GM10847 (cell line): ENCODE results near the gene CEP290.

ENCODE experiments used
- POLR2A ChIP-seq: IDR thresholded peaks from 2 replicates; pipeline ENCODE4 v1.6.1; 2011; ENCODE audit not compliant: insufficient read length; ENCODE audit errors: extremely low read depth

CEP290 gene

DNA sequence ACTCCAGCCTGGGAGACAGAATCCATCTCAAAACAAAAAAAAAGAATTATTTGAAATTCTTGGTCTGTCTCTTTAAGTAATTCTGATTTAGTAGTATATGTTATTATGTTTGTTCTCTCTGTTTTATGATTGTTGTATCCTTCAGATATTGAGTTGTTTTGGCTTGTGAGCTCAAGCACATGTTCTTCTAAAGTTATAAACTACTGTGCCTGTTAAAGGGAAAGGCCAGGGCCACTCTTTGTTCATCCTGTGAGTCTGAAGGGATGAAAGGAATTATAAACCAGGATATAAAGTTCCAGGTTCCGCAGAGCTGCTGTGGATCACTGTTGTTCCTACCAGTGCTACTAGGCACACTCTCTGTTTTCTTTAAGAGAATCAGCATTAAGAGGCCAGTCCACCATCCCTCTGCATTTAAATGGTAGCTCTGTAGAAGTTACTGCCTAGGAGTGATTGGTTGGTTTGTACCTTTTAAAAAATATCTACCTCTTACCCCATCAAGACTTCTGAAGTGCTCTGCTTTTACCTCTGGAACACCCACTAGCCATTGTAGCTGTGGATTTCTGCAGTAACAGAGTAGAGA lies 14.3 kb upstream of the CEP290 start:
- no peak for TF ChIP-seq POLR2A

DNA sequence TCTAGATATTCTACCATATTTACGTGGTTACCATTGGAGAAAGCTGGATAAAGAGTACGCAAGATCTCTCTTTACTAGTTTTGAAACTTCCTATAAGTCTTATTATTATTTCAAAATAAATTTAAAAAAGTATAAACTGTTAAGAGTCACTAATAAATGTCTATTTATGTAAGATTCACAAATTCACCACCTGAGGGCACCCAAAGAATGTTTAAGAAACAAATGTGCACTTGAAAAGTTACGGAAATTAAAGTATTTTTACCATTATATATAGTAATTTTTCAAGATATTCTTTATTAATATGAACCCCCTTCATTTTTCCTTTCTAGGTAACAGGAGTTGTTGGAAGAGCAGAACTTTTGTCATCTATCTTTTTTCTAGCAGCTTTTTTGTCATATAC lies 12.1 kb upstream of the CEP290 start:
- TF ChIP-seq POLR2A = no peak

DNA sequence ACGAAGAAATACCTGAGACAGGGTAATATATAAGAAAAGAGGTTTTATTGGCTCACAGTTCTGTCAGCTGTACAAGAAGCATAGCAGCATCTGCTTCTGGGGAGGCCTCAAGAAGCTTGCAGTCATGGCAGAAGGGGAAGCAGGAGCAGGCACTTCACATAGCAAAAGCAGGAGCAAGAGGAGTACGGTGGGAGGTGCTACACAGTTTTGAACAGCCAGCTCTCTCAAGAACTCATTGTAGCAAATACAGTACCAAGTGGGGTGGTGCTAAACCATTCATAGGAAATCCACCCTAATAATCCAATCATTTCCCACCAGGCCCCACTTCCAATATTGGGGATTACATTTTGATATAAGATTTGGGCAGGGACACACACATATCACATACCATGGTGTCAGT lies 8.2 kb upstream of the CEP290 start:
- no peak for TF ChIP-seq POLR2A

DNA sequence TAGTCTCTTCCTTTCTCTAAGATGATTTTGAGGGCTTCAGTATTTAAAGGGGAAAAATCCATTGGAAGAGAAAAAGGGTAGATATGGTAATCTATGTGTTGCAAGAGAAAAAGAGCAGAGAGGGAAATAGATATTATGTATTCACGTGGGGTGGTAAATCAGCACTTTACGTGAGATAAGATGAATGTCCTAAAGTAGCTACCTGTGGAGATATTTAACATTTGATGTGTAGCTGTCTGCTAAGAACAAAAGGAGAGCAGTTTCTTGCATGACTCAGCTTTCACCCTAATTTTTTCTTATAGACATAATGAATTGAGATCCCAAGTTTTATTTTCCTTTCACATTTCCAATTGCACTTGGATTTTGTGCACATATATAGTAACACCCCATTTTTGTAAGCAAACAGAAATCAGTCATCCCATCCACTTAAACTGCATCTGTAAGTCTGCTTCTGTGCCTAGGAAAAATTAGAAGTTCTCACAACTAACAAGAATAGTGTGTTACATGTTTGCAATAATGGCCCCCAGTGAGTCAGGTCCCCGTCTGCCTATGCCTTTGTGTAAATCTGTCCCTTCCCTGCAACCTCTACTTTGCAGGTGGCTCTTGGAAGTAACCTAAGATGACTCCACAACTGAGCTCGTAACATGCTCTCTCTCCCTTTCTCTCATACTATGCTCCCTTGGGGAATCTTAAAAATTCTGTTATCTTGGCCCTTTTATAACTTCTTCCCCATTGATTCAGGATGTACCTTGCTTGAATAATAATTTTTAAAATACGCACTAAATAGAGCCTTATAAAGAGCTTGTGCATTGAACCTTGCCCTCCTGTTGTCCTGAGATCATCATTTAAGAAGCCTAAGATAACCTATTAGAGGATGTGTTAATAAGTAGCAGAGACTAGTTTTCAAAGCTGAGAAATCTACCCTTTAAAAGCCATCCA lies 3.9 kb upstream of the CEP290 start:
- no peak for TF ChIP-seq POLR2A

DNA sequence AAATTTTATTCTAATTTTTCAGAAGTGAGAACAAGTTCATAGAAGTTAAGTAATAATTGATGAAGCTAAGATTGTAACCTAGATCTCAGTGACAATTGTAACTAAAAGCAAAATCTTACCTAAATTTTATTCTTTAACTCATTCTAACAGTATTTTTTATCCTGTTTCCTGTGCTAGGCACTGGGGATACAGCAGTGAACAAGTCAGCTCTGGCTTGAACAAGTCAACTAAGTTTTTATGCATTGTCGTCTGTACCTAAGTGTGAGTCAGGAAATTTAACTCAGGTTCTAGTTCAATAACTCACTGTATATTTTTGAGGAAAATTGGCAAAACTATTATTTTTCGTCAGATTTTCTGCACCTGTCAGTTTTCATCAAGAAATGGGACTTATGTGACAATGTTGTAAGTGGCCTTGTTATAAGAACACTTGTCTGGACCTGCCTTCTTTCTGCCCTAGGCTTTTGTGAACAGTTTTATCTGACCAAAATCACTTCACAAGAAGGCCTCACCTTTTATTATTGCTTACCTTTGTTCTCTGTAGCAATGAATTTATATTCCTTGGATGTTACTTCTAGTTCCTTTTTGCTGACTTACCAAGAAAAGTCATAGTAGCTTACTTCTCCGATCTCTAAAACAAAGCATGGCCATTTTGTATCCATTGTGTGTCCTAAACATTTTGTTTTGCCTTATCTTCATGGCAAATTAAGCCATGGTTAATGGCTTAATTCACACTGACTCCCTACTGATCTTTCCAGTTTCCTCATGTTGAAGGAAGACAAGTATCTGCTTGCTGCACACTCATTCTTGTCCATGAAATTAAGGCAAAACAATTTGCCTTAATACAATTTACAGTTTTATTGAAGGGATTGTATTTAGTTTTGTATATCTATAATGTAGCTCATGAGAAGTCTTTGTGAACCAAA lies 2.9 kb upstream of the CEP290 start:
- TF ChIP-seq POLR2A = no peak

DNA sequence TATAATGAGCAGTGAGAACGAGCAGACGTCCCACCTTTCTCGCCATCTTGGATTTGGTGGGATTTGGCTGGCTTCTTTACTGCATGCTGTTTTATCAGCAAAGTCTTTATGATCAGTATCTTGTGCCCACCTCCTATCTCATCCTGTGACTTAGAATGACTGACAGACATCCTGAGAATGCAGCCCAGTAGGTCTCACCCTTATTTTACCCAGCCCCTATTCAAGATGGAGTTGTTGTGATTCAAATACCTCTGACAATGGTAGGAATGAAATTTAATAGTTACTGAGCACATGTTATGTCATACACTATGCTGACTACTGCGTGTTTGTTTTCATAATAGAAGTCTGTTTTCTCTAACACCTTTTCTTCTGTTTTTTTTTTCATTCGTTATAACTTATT lies 2.1 kb upstream of the CEP290 start:
- no peak for TF ChIP-seq POLR2A

DNA sequence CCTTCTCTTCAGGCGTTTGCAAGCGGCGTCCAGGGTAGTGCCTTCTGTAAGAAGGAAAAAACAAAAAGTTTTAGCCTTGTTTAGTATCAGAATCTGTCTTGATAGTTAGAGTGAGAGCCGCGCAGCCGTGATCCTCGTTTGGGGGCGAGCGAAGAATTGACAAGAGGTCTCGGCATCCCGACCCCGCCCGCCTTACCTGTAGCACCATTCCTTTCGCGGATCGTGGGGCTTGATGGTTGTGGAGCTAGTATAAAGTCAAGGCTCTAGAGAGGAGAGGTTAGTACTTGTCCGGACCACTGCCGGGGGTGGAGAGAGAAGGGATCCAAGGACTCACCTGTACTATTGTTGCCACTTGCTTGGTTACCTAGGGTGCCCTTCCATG lies 713 bp upstream of the CEP290 start:
- TF ChIP-seq POLR2A = no peak

DNA sequence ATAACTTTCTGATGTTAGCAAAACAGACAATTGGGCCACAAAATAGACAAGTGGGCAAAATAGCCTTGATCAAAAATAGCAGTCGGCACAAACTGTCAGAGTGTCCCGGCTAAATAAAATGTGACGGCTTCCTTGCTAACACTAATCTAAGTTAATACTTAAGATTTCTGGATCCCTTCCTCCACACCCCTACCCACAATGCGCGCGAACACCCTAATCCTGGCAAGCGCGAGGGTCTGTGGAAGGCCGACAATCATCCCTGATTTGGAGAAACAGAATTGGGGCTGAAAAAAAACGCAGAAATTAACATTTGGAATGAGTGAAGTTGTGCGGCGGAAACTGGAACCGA lies 489 bp downstream of the CEP290 start:
- no peak for TF ChIP-seq POLR2A

DNA sequence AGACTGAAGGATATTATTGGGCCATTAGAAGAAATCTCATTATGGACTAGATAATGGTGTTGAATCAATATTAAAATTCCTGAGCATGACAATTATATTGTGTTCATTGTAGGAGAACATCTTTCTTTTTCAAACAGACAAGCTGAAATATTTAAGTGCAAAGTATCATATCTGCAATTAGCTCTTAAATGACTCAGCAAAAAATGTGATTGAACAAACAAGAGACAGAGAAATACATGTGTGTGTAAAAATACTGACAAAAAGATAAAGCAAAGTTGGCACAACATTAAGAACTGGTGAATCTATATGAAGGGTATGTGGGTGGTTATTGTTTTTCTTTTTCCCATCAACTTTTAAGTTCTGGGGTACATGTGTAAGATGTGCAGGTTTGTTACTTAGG lies 9.5 kb downstream of the CEP290 start:
- no peak for TF ChIP-seq POLR2A

DNA sequence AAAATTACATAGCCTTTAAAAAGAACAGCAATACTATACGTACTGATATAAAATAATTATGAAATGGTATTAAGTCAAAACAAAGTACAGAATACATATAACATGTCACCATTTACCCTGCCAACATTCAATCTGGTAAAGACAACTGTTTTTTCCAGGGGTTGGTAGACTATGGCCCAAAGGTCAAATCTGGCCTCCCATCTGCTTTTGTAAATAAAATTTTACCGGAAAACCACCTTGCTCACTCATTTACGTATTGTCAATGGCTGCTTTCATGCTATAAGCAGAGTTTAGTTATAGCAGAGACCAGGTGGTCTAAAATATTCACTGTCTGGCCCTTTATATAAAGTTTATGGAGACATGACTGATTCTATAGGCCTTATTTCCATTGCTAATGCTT lies 14.0 kb downstream of the CEP290 start:
- TF ChIP-seq POLR2A = no peak

DNA sequence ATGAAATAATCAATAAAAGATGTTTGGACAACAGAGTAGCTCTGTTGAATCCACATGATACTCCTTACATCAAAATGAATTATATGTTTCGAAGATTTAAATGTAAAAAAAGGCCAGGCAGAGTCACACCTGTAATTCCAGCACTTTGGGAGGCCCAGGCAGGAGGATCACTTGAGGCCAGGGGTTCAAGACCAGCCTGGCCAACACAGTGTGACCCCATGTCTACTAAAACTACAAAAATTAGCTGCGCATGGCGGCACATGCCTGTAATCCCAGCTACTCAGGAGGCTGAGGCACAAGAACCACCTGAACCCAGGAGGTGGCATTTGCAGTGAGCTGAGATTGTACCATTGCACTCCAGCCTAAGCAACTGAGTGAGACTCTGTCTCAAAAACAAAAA lies 14.8 kb downstream of the CEP290 start:
- TF ChIP-seq POLR2A = no peak

DNA sequence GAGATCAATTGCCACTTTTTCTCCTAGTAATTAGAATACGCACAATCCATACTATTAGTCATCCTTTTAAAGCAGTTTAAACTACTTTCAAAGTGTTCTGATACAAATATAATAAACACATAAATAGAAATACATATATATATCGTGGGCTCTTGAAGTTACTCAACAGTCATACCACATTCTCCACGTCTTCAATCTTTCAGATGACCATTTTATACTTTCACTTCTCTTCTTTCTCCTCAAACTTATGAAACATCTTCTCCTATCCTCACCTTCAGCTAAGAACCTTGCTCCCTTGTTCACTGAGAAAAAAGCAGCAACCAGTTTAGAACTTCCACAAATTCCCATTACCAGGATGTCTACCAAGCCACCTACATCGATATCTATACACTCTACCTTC lies 19.2 kb downstream of the CEP290 start:
- no peak for TF ChIP-seq POLR2A

DNA sequence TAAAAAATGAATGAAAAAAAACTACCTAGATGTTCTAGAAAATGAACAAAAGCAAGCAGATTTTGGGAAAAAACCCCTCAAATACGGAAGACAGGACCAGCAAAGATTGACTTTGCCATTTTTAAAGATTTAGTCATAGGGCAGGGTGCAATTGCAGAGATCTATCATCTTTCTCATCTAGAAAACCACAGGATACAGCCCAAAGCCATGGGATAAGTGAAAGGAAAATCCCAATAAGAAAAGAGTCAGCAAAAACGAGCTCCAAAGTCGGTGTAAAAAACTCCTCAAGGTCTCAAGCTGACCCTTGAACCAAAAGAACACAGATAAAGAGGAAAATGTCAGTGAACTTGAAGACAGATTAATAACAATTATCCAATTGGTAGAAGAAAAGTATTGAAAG lies 28.0 kb downstream of the CEP290 start:
- TF ChIP-seq POLR2A = no peak

DNA sequence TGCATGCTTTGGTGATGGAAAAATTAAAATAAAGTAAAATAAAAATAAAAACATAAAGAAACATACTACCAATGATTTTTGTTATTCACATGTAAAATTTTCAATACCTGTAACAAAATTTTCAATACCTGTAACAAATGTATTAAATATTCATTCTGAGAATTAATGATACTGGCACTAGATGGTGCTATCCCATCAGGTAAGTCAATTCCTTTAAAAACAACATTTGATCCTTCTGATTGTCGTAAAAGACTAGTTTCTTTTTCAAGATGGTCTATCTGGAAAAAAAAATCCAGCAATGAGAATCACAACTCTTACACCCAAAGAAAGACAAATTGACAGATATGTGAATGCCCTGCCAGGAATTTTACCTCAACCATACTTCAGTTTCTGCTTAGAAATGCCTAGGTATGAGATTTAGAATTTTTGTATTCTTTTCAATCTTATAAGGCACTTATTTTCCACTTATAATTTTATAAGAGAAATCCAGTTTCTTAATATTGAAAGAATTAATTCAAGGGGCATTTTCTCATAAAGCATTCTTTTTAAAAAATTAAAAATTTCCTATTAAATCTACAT lies 30.7 kb downstream of the CEP290 start:
- no peak for TF ChIP-seq POLR2A

DNA sequence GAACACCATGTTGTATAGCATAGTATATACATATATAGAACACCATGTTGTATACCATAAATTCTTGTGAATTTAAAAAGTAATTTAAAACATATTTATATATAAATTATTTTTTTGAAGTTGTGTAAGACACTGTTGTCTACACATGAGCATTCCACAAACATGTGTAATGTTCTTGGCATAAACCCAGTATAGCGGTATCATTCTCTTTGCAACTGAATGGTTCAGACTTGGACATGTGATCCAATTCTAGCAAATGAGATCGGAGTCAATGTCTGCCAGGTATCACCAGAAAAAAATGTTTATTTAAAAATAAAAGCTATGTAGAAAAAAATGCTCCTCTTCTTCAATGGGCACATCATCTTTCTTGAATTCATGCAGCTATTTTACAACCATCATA lies 33.9 kb downstream of the CEP290 start:
- no peak for TF ChIP-seq POLR2A

DNA sequence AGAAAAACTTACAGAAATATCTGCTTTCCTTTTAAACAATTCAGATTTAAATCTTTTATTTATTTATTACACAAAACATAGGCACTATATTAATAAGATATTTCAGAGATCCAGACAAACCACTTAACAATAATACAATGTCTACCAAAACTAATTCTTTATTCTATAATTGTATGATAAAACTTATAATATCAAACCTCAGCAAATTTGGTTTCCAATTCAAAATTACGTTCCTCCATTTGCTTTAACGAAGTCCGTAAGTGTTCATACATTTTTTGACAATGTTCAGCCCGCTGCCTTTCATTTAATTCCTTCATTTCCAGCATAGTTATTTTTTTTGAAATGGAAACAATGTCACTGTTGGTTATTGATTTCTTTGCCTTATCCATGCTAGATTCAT lies 48.3 kb downstream of the CEP290 start:
- TF ChIP-seq POLR2A = no peak

DNA sequence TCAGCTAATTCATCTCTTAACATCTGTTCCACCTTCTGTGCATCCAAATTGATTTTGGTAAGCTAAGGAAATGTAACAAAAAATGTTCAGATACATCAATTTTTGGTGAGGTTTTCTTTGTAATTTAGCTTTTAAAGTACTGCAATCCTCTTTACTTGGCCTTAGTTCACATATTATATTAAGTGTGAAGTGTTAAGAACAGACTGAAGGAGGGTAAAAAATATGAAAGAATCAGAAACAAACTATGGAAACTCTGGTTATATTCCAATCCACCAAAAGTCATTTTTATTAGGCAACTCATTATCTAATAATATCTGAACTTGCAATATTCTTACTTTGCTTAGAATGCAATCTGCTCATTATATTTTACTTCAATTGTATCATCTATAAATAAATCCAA lies 49.1 kb downstream of the CEP290 start:
- TF ChIP-seq POLR2A = no peak
